Trophoblast cell (in vitro differentiated cells and primary cell): ENCODE data around the gene PRKN.
A peak's percentile ranks its signal among the peaks of the same experiment; 100 is the strongest.

Experiments
- DNase-seq, 2 donors: peaks; one replicate each; pipeline ENCODE4 v3.0.0-alpha.2; 2016
- H2AFZ ChIP-seq: 2 replicates; pipeline ENCODE4 v1.6.1; 2013; ENCODE audit warnings: low read length, moderate library complexity, mild to moderate bottlenecking; ENCODE audit not compliant: insufficient read depth, poor library complexity
- H2AK5ac ChIP-seq: 2 replicates; pipeline ENCODE4 v1.6.1; 2013; ENCODE audit warnings: mild to moderate bottlenecking, low read length
- H2BK120ac ChIP-seq: 2 replicates; pipeline ENCODE4 v1.6.1; 2013; ENCODE audit warnings: low read length, mild to moderate bottlenecking, moderate library complexity; ENCODE audit not compliant: insufficient read depth, poor library complexity
- H2BK12ac ChIP-seq: 2 replicates; pipeline ENCODE4 v1.6.1; 2013; ENCODE audit warnings: mild to moderate bottlenecking, low read length, moderate library complexity
- H2BK5ac ChIP-seq: 2 replicates; pipeline ENCODE4 v1.6.1; 2013; ENCODE audit warnings: low read length, low read depth, moderate library complexity, mild to moderate bottlenecking; ENCODE audit not compliant: poor library complexity
- H3K14ac ChIP-seq: 2 replicates; pipeline ENCODE4 v1.6.1; 2013; ENCODE audit warnings: mild to moderate bottlenecking, low read length
- H3K18ac ChIP-seq: 2 replicates; pipeline ENCODE4 v1.6.1; 2013; ENCODE audit warnings: mild to moderate bottlenecking, low read length
- H3K23ac ChIP-seq: 2 replicates; pipeline ENCODE4 v1.6.1; 2013; ENCODE audit warnings: low read length
- H3K27ac ChIP-seq: 2 replicates; pipeline ENCODE4 v1.5.1; 2013; ENCODE audit warnings: low read depth, mild to moderate bottlenecking, inconsistent platforms, low read length, moderate library complexity
- H3K27me3 ChIP-seq: 2 replicates; pipeline ENCODE4 v1.6.1; 2013; ENCODE audit warnings: inconsistent platforms, mild to moderate bottlenecking, low read length, moderate library complexity; ENCODE audit not compliant: insufficient read depth
- H3K36me3 ChIP-seq, 2 experiments: 1 replicate in 1 of 2; 2 replicates in 1 of 2; pipeline ENCODE4 v1.6.1; 2013; ENCODE audit warnings: low read length in 2 of 2, mild to moderate bottlenecking in 2 of 2, moderate library complexity in 1 of 2; ENCODE audit not compliant: insufficient read depth in 2 of 2, control insufficient read depth in 1 of 2
- H3K4ac ChIP-seq: 2 replicates; pipeline ENCODE4 v1.6.1; 2013; ENCODE audit warnings: low read depth, mild to moderate bottlenecking, low read length, moderate library complexity
- H3K4me1 ChIP-seq, 2 experiments: 1 replicate in 1 of 2; 2 replicates in 1 of 2; pipeline ENCODE4 v1.6.1; 2013; ENCODE audit warnings: low read length in 2 of 2, mild to moderate bottlenecking in 2 of 2, moderate library complexity in 1 of 2; ENCODE audit not compliant: insufficient read depth in 2 of 2, control insufficient read depth in 1 of 2
- H3K4me2 ChIP-seq: 2 replicates; pipeline ENCODE4 v1.6.1; 2013; ENCODE audit warnings: inconsistent platforms, mild to moderate bottlenecking, low read length, moderate library complexity
- H3K4me3 ChIP-seq: 2 replicates; pipeline ENCODE4 v1.5.1; 2013; ENCODE audit warnings: mild to moderate bottlenecking, low read depth, low read length, inconsistent platforms
- H3K79me1 ChIP-seq: one replicate; pipeline ENCODE4 v1.6.1; 2013; ENCODE audit warnings: low read length
- H3K79me2 ChIP-seq: 2 replicates; pipeline ENCODE4 v1.6.1; 2013; ENCODE audit warnings: low read length, mild to moderate bottlenecking; ENCODE audit not compliant: control insufficient read depth, insufficient read depth, poor library complexity
- H3K9ac ChIP-seq: 2 replicates; pipeline ENCODE4 v1.6.1; 2013; ENCODE audit warnings: mild to moderate bottlenecking, low read length
- H3K9me3 ChIP-seq: 2 replicates; pipeline ENCODE4 v1.6.1; 2013; ENCODE audit warnings: low read depth, mild to moderate bottlenecking, control low read depth, inconsistent platforms, low read length; ENCODE audit not compliant: insufficient read depth
- H4K12ac ChIP-seq: 2 replicates; pipeline ENCODE4 v1.6.1; 2013; ENCODE audit warnings: low read depth, mild to moderate bottlenecking, low read length, moderate library complexity
- H4K8ac ChIP-seq: 2 replicates; pipeline ENCODE4 v1.6.1; 2013; ENCODE audit warnings: low read depth, mild to moderate bottlenecking, low read length, moderate library complexity
- H4K91ac ChIP-seq: one replicate; pipeline ENCODE4 v1.6.1; 2013; ENCODE audit warnings: low read depth, mild to moderate bottlenecking, low read length, moderate library complexity
- WGBS: extraction: QIAGEN DNeasy Blood & Tissue Kit; methylation state at CpG from one replicate; pipeline ENCODE4 v1.1.7; 2013; ENCODE audit warnings: missing lambda C conversion rate; ENCODE audit not compliant: insufficient read length, insufficient coverage; ENCODE audit errors: extremely low coverage; 5-methylcytosine and 5-hydroxymethylcytosine counted together

The PRKN gene

GRCh38 chr6:161436106-161436876 lies 1291.3 kb downstream of the PRKN start:
- Histone ChIP-seq H2BK12ac (peak overlapping the region; percentile 98), H2BK5ac (no peak overlapping the region), H3K79me1 (peaks cover 26% of the 10 kb centered on the region), H3K27me3 (no peaks in the 10 kb centered on the region), H3K79me2 (peaks cover 5% of the 10 kb centered on the region), H3K23ac (no peak overlapping the region), H3K27ac (no peak overlapping the region), H3K4me3 (no peak overlapping the region), H4K12ac (no peak overlapping the region), H3K36me3 (no peaks in the 10 kb centered on the region), H3K4me2 (no peak overlapping the region), H2AFZ (no peak overlapping the region), H3K14ac (peak overlapping the region; percentile 5), H3K18ac (no peak overlapping the region), H2BK120ac (peak overlapping the region; percentile 16), H3K9ac (no peak overlapping the region), H4K8ac (no peak overlapping the region), H3K4ac (no peak overlapping the region), H3K4me1 (peaks cover 6 to 11% of the 10 kb centered on the region in 2 experiments), H2AK5ac (no peak overlapping the region), H3K9me3 (no peaks in the 10 kb centered on the region), H4K91ac (peak overlapping the region; percentile 92)
- DNase-seq: no peak
- WGBS: no CpG with 5 or more reads among the region's 7 CpGs

- Histone ChIP-seq H3K4me1 (peaks cover 6 to 11% of the 10 kb centered on the region in 2 experiments), H4K12ac (no peak overlapping the region), H3K27me3 (no peaks in the 10 kb centered on the region), H3K4me3 (no peak overlapping the region), H2BK12ac (no peak overlapping the region), H3K4me2 (no peak overlapping the region), H3K36me3 (no peaks in the 10 kb centered on the region), H2BK120ac (no peak overlapping the region), H3K18ac (no peak overlapping the region), H3K27ac (peak overlapping the region; percentile 76), H4K8ac (no peak overlapping the region), H3K79me2 (peaks cover 3% of the 10 kb centered on the region), H2AK5ac (no peak overlapping the region), H3K9me3 (no peaks in the 10 kb centered on the region), H3K9ac (no peak overlapping the region), H3K14ac (no peak overlapping the region), H2AFZ (no peak overlapping the region), H3K4ac (no peak overlapping the region), H4K91ac (peak overlapping the region; percentile 19), H2BK5ac (no peak overlapping the region), H3K23ac (no peak overlapping the region), H3K79me1 (peaks cover 26% of the 10 kb centered on the region)
- WGBS: no CpG with 5 or more reads among the region's 1 CpG
- no peak for DNase-seq
Observed at GRCh38 chr6:161435748-161436070, 1291.9 kb downstream of the PRKN start.

- WGBS: no CpG with 5 or more reads among the region's 9 CpGs
- peak overlapping the region; percentile 63 for H4K91ac ChIP-seq
- peak overlapping the region; percentile 16 for H3K4me2 ChIP-seq
- no peak overlapping the region for H2AFZ ChIP-seq
- H3K36me3 ChIP-seq: no peaks in the 10 kb centered on the region
- H2BK12ac ChIP-seq: no peak overlapping the region
- H2BK5ac ChIP-seq: peak overlapping the region; percentile 80
- no peak overlapping the region for H2AK5ac ChIP-seq
- H4K8ac ChIP-seq: peak overlapping the region; percentile 48
- peaks cover 6 to 11% of the 10 kb centered on the region in 2 experiments for H3K4me1 ChIP-seq
- H3K79me2 ChIP-seq: peaks cover 3% of the 10 kb centered on the region
- H2BK120ac ChIP-seq: peak overlapping the region; percentile 48
- peak; percentile 70 to 89 for DNase-seq
- H3K79me1 ChIP-seq: peaks cover 26% of the 10 kb centered on the region
- H4K12ac ChIP-seq: no peak overlapping the region
- H3K27ac ChIP-seq: peak overlapping the region; percentile 76
- no peak overlapping the region for H3K23ac ChIP-seq
- H3K4me3 ChIP-seq: no peak overlapping the region
- no peaks in the 10 kb centered on the region for H3K27me3 ChIP-seq
- no peak overlapping the region for H3K18ac ChIP-seq
- H3K14ac ChIP-seq: peak overlapping the region; percentile 69
- no peak overlapping the region for H3K4ac ChIP-seq
- H3K9ac ChIP-seq: no peak overlapping the region
- H3K9me3 ChIP-seq: no peaks in the 10 kb centered on the region
Observed at GRCh38 chr6:161434921-161435747, 1292.4 kb downstream of the PRKN start.

GRCh38 chr6:161434350-161434749 lies 1293.2 kb downstream of the PRKN start:
- Histone ChIP-seq H3K18ac (peak overlapping the region; percentile 93), H3K23ac (no peak overlapping the region), H3K27ac (peak overlapping the region; percentile 76), H3K9ac (no peak overlapping the region), H3K9me3 (no peaks in the 10 kb centered on the region), H4K91ac (peak overlapping the region; percentile 100), H3K36me3 (no peaks in the 10 kb centered on the region), H3K4me2 (no peak overlapping the region), H2AK5ac (peak overlapping the region; percentile 79), H4K12ac (no peak overlapping the region), H2BK120ac (peak overlapping the region; percentile 100), H2AFZ (peak overlapping the region; percentile 50), H3K4me1 (peaks cover 6 to 10% of the 10 kb centered on the region in 2 experiments), H2BK5ac (peak overlapping the region; percentile 99), H3K4ac (peak overlapping the region; percentile 88), H3K79me2 (peaks cover 3% of the 10 kb centered on the region), H3K14ac (peak overlapping the region; percentile 99), H3K79me1 (peaks cover 25% of the 10 kb centered on the region), H4K8ac (peak overlapping the region; percentile 96), H3K27me3 (no peaks in the 10 kb centered on the region), H2BK12ac (peak overlapping the region; percentile 100), H3K4me3 (no peak overlapping the region)
- no CpG with 5 or more reads among the region's 9 CpGs for WGBS
- DNase-seq: peak; percentile 11 to 17
